ENCODE results near the gene ZDHHC21. TPM values are rescaled to one million over a fixed set of nuclear protein-coding genes. Genes with fewer than 3 reads are reported as not detected.

The ZDHHC21 gene
- total RNA-seq, 1 experiment from 2014 or later: 3.4 TPM

GRCh38 chr9:14706530-14707140 is 13.4 kb upstream of the ZDHHC21 start:
- no peak overlapping the region for H3K4me3 ChIP-seq (ENCODE audit: low read depth in 2 of 2, low read length in 2 of 2)
- no peaks in the 10 kb centered on the region for H3K4me1 ChIP-seq (ENCODE audit: control insufficient read depth, insufficient read depth, low read length)
- intact Hi-C loops (cut with micrococcal nuclease; ENCODE audit: unreplicated experiment): no loop called here
- ChIA-PET CTCF (no interaction called here), POLR2A (no interaction called here)
- DNase-seq (ENCODE audit: low read depth, low spot score) (no peak), ATAC-seq (no peak)
- H3K27me3 ChIP-seq (ENCODE audit: control insufficient read depth, insufficient read depth, low read length): no peaks in the 10 kb centered on the region
- no peaks in the 10 kb centered on the region for H3K36me3 ChIP-seq (ENCODE audit: control insufficient read depth, insufficient read depth, low read length)
- BruUV-seq (replicated peaks): no TSS peak
- TF ChIP-seq REST (IDR thresholded peaks at IDR 0.05; ENCODE audit: insufficient read depth in 1 of 2, low read depth in 2 of 2, low read length in 1 of 2) (no peak), CTCF (IDR thresholded peaks at IDR 0.05) (no peak), SIN3A (IDR thresholded peaks at IDR 0.05; ENCODE audit: borderline replicate concordance, insufficient read depth, low read depth, low read length) (no peak), TCF7L2 (IDR thresholded peaks at IDR 0.05; ENCODE audit: low read depth, low read length) (no peak), POLR2AphosphoS5 (IDR thresholded peaks at IDR 0.05; ENCODE audit: low read depth, low read length) (no peak)
- in situ Hi-C loops (cut with HindIII; ENCODE audit: low pct_unique_long_range_greater_than_20kb, low sequenced_read_pairs): no loop called here
- H3K27ac ChIP-seq (ENCODE audit: low read length): no peak overlapping the region
- no peaks in the 10 kb centered on the region for H3K9me3 ChIP-seq (ENCODE audit: control insufficient read depth, insufficient read depth, low read depth, low read length)

GRCh38 chr9:14705079-14705478 is 11.8 kb upstream of the ZDHHC21 start:
- BruUV-seq (replicated peaks): no TSS peak
- POLR2A ChIA-PET: no interaction called here
- H3K27ac ChIP-seq (ENCODE audit: low read length): no peak overlapping the region
- CTCF ChIA-PET: no interaction called here
- no peak overlapping the region for H3K4me3 ChIP-seq (ENCODE audit: low read depth in 2 of 2, low read length in 2 of 2)
- no peaks in the 10 kb centered on the region for H3K4me1 ChIP-seq (ENCODE audit: control insufficient read depth, insufficient read depth, low read length)
- TF ChIP-seq REST (IDR thresholded peaks at IDR 0.05; ENCODE audit: insufficient read depth in 1 of 2, low read depth in 2 of 2, low read length in 1 of 2): no peak
- intact Hi-C loops (cut with micrococcal nuclease; ENCODE audit: unreplicated experiment): no loop called here
- in situ Hi-C loops (cut with HindIII; ENCODE audit: low pct_unique_long_range_greater_than_20kb, low sequenced_read_pairs): no loop called here
- DNase-seq (ENCODE audit: low read depth, low spot score): no peak
- no peak for ATAC-seq
- H3K36me3 ChIP-seq (ENCODE audit: control insufficient read depth, insufficient read depth, low read length): no peaks in the 10 kb centered on the region
- no peaks in the 10 kb centered on the region for H3K27me3 ChIP-seq (ENCODE audit: control insufficient read depth, insufficient read depth, low read length)
- H3K9me3 ChIP-seq (ENCODE audit: control insufficient read depth, insufficient read depth, low read depth, low read length): no peaks in the 10 kb centered on the region

Measured in Panc1 (cell line).